Measurements from ENCODE around the gene SMOC1.

DNA sequence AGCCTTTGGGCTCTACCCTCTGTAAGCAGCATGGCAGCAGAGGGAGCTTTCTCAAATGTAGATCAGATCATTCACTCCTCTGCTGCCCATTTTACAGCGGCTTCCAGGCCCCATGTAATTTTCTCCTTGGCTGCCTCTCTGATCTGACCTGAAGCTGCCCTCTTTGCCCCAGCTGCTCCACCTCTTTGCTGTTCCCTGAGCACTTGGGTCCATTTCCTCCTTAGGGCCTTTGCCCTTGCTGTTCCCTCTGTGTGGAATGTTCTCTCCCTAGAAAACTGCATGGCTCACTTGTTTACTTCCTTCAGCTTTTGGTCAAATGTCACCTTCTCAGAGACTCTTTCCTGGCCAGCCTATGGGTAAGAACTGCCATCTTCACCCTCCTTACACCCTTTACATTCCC is 37.2 kb downstream of the SMOC1 start:
- TF ChIP-seq, protein P1, sequence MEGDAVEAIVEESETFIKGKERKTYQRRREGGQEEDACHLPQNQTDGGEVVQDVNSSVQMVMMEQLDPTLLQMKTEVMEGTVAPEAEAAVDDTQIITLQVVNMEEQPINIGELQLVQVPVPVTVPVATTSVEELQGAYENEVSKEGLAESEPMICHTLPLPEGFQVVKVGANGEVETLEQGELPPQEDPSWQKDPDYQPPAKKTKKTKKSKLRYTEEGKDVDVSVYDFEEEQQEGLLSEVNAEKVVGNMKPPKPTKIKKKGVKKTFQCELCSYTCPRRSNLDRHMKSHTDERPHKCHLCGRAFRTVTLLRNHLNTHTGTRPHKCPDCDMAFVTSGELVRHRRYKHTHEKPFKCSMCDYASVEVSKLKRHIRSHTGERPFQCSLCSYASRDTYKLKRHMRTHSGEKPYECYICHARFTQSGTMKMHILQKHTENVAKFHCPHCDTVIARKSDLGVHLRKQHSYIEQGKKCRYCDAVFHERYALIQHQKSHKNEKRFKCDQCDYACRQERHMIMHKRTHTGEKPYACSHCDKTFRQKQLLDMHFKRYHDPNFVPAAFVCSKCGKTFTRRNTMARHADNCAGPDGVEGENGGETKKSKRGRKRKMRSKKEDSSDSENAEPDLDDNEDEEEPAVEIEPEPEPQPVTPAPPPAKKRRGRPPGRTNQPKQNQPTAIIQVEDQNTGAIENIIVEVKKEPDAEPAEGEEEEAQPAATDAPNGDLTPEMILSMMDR (IDR thresholded peaks at IDR 0.05; ENCODE audit: low read depth, low read length), result no peak
- no peak for TF ChIP-seq POLR2A (IDR thresholded peaks at IDR 0.05; ENCODE audit: extremely low read depth, insufficient read length)
- no peak for TF ChIP-seq MYC (IDR thresholded peaks at IDR 0.05; ENCODE audit: low read depth, low read length)
